ENCODE results near the gene DISC1.

GRCh38 chr1:231872461-231872910 lies 245.9 kb downstream of the DISC1 start:
- TF ChIP-seq CTCF (conservative IDR thresholded peaks at IDR 0.05 in 1 of 2, IDR thresholded peaks at IDR 0.05 in 1 of 2; ENCODE audit: low read depth in 1 of 2, low read length in 2 of 2) (no peak), EZH2 (IDR thresholded peaks at IDR 0.05; ENCODE audit: low read length, missing control alignments) (no peak)

All from fibroblast of lung (primary cell).